ENCODE data around the gene DIAPH2.

- no peak for TF ChIP-seq CREB5 (CRISPR knock-in tag; IDR thresholded peaks at IDR 0.05; ENCODE audit: low read depth)
- no peak for TF ChIP-seq ZFP30 (CRISPR knock-in tag; IDR thresholded peaks at IDR 0.05)
- TF ChIP-seq TCF4 (CRISPR knock-in tag; IDR thresholded peaks at IDR 0.05; ENCODE audit: borderline replicate concordance): no peak
- no peak for TF ChIP-seq GLIS3 (CRISPR knock-in tag; IDR thresholded peaks at IDR 0.05)
Measured at GRCh38 chrX:97126020-97126419, 441.4 kb downstream of the DIAPH2 start.
